MM.1S (cell line): ENCODE results near the gene ST7.

ENCODE experiments used
- CTCF ChIP-seq: fragments of 300-600 bp; sonication (generic); IDR thresholded peaks from 2 replicates; pipeline ENCODE4 v1.5.1; 2016; ENCODE audit warnings: antibody characterized with exemption, low read length, mixed read lengths
- EZH2 ChIP-seq: fragments of 300-600 bp; sonication (generic); optimal IDR thresholded peaks from 2 replicates; pipeline ENCODE3; 2017; ENCODE audit warnings: low read depth, mild to moderate bottlenecking, antibody characterized with exemption, low read length, mixed read lengths

GRCh38 chr7:117251687-117252086 is 298.4 kb downstream of the ST7 start:
- TF ChIP-seq CTCF: no peak
- TF ChIP-seq EZH2: no peak
